Measurements from ENCODE around the gene AKT1. TPM values are rescaled to one million over a fixed set of nuclear protein-coding genes. Genes with fewer than 3 reads are reported as not detected.

AKT1 gene
- total and polyA plus RNA-seq, 2 experiments from 2014 or later = 19.2 to 78.7 TPM

- H3K4me2 ChIP-seq = peak overlapping the region; percentile 85
- H3K9me2 ChIP-seq (ENCODE audit: insufficient read depth) = no peaks in the 10 kb centered on the region
- peak overlapping the region; percentile 71 for H3K4me3 ChIP-seq
- H3K36me3 ChIP-seq (ENCODE audit: insufficient read depth) = no peaks in the 10 kb centered on the region
- H4K20me1 ChIP-seq (replicated peaks; ENCODE audit: insufficient read depth) = no peaks in the 10 kb centered on the region
- TF ChIP-seq ZNF462 (CRISPR knock-in tag; IDR thresholded peaks at IDR 0.05) = no peak
- no peak for TF ChIP-seq CREB1 (CRISPR knock-in tag; IDR thresholded peaks at IDR 0.05; ENCODE audit: low read depth)
- TF ChIP-seq NANOG (IDR thresholded peaks at IDR 0.05; ENCODE audit: borderline replicate concordance) = no peak
- H3K27me3 ChIP-seq (ENCODE audit: insufficient read depth) = peaks cover 44% of the 10 kb centered on the region
- ATAC-seq (peak; percentile 12; the same call in 2 of the 3 replicates), DNase-seq (ENCODE audit: low spot score) (no peak)
- peaks cover 31% of the 10 kb centered on the region for H3K27me3 Mint-ChIP-seq (ENCODE audit: insufficient read depth, low read depth, poor library complexity)
- peak overlapping the region; percentile 56 for H2AFZ ChIP-seq
- peak overlapping the region; percentile 79 for H3K4me3 Mint-ChIP-seq
- peaks cover 12% of the 10 kb centered on the region; the same call in 2 of the 3 replicates for H3K4me1 Mint-ChIP-seq
- no peak overlapping the region for H3K27ac ChIP-seq (ENCODE audit: low read depth)
- H3K4me1 ChIP-seq (ENCODE audit: insufficient read depth) = peaks cover 9% of the 10 kb centered on the region; the same call in 1 of the 2 replicates
- H3K27ac Mint-ChIP-seq = no peak overlapping the region; the same call in 1 of the 2 replicates
- peaks cover 4% of the 10 kb centered on the region; the same call in 2 of the 3 replicates for H3K9me3 Mint-ChIP-seq
- no peaks in the 10 kb centered on the region for H3K79me2 ChIP-seq (replicated peaks; ENCODE audit: insufficient read depth)
- H3K36me3 Mint-ChIP-seq (ENCODE audit: low read depth) = no peaks in the 10 kb centered on the region
- H3F3A ChIP-seq (replicated peaks; ENCODE audit: low read depth) = peaks cover 11% of the 10 kb centered on the region
These were observed 47.5 kb upstream of the AKT1 start for GRCh38 chr14:104843006-104843405.

GRCh38 chr14:104841730-104842129 is 46.2 kb upstream of the AKT1 start:
- H3K4me3 ChIP-seq = no peak overlapping the region
- Mint-ChIP-seq H3K4me3 (no peak overlapping the region), H3K27me3 (ENCODE audit: insufficient read depth, low read depth, poor library complexity) (peaks cover 31% of the 10 kb centered on the region), H3K9me3 (peaks cover 4% of the 10 kb centered on the region; the same call in 2 of the 3 replicates), H3K27ac (no peak overlapping the region), H3K4me1 (peaks cover 12% of the 10 kb centered on the region; the same call in 2 of the 3 replicates), H3K36me3 (ENCODE audit: low read depth) (no peaks in the 10 kb centered on the region)
- peaks cover 11% of the 10 kb centered on the region for H3F3A ChIP-seq (replicated peaks; ENCODE audit: low read depth)
- no peaks in the 10 kb centered on the region for H3K9me2 ChIP-seq (ENCODE audit: insufficient read depth)
- no peaks in the 10 kb centered on the region for H3K79me2 ChIP-seq (replicated peaks; ENCODE audit: insufficient read depth)
- peaks cover 44% of the 10 kb centered on the region for H3K27me3 ChIP-seq (ENCODE audit: insufficient read depth)
- ATAC-seq (no peak), DNase-seq (ENCODE audit: low spot score) (no peak)
- H2AFZ ChIP-seq = no peak overlapping the region
- H3K4me1 ChIP-seq (ENCODE audit: insufficient read depth) = peaks cover 9% of the 10 kb centered on the region; the same call in 1 of the 2 replicates
- H3K27ac ChIP-seq (ENCODE audit: low read depth) = no peak overlapping the region
- no peaks in the 10 kb centered on the region for H4K20me1 ChIP-seq (replicated peaks; ENCODE audit: insufficient read depth)
- no peaks in the 10 kb centered on the region for H3K36me3 ChIP-seq (ENCODE audit: insufficient read depth)
- no peak overlapping the region for H3K4me2 ChIP-seq
- TF ChIP-seq ZNF114 (CRISPR knock-in tag; IDR thresholded peaks at IDR 0.05) (no peak), EZH2phosphoT487 (IDR thresholded peaks at IDR 0.05; ENCODE audit: unreplicated experiment) (no peak), ETS1 (IDR thresholded peaks at IDR 0.05) (no peak), ZNF331 (CRISPR knock-in tag; IDR thresholded peaks at IDR 0.05; ENCODE audit: low read depth) (no peak), EZH2 (IDR thresholded peaks at IDR 0.05; ENCODE audit: low read depth, unreplicated experiment) (no peak), NANOG (IDR thresholded peaks at IDR 0.05; ENCODE audit: borderline replicate concordance) (no peak), POLR2AphosphoS5 (IDR thresholded peaks at IDR 0.05; ENCODE audit: low read depth) (no peak)

Data from GM23338 (cell line).